ENCODE data around the gene DNAJB11.

DNA sequence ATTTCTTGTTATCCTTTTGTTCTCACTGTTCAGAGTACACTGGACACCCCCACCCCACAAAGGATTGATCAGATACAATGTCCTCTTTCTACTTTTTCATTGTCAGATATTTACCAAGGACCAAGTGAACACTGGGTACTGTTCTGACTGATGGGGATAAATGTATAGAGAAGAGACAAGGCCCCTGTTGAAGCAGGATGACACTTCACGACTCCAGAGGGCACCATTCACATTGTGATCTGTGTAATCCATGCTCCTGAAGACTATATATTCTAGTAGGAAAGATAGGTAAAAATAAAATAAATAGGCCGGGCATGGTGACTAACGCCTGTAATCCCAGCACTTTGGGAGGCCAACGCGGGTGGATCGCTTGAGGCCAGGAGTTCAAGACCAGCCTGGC is 19.1 kb upstream of the DNAJB11 start:
- TF ChIP-seq POLR2A (IDR thresholded peaks at IDR 0.05) (no peak), EP300 (IDR thresholded peaks at IDR 0.05) (no peak), POLR2AphosphoS5 (IDR thresholded peaks at IDR 0.05) (no peak)
- TF ChIP-seq, protein P1, sequence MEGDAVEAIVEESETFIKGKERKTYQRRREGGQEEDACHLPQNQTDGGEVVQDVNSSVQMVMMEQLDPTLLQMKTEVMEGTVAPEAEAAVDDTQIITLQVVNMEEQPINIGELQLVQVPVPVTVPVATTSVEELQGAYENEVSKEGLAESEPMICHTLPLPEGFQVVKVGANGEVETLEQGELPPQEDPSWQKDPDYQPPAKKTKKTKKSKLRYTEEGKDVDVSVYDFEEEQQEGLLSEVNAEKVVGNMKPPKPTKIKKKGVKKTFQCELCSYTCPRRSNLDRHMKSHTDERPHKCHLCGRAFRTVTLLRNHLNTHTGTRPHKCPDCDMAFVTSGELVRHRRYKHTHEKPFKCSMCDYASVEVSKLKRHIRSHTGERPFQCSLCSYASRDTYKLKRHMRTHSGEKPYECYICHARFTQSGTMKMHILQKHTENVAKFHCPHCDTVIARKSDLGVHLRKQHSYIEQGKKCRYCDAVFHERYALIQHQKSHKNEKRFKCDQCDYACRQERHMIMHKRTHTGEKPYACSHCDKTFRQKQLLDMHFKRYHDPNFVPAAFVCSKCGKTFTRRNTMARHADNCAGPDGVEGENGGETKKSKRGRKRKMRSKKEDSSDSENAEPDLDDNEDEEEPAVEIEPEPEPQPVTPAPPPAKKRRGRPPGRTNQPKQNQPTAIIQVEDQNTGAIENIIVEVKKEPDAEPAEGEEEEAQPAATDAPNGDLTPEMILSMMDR (IDR thresholded peaks at IDR 0.05): no peak
